Measurements from ENCODE around the gene ATP6V0A1.
A peak's percentile ranks its signal among the peaks of the same experiment; 100 is the strongest.
"Not testable (repeated sequence)": the region's sequence is repeated elsewhere in the genome, so short reads cannot be mapped to it uniquely, and the experiment has no call there.

Gene ATP6V0A1

GRCh38 chr17:42537156-42537805 lies 78.6 kb downstream of the ATP6V0A1 start:
- no peak for DNase-seq (ENCODE audit: low read depth in 2 of 3, low spot score in 2 of 3)

- no peak for DNase-seq (ENCODE audit: low read depth in 2 of 3, low spot score in 2 of 3)
Measured at GRCh38 chr17:42537826-42538451, 79.3 kb downstream of the ATP6V0A1 start.

- DNase-seq (ENCODE audit: low read depth in 2 of 3, low spot score in 2 of 3), result no peak
Measured at GRCh38 chr17:42538482-42538881, 79.8 kb downstream of the ATP6V0A1 start.

- not testable (repeated sequence) for DNase-seq (ENCODE audit: low read depth in 2 of 3, low spot score in 2 of 3)
Measured at GRCh38 chr17:42540558-42540957, 81.9 kb downstream of the ATP6V0A1 start.

- no peak for DNase-seq (ENCODE audit: low read depth in 2 of 3, low spot score in 2 of 3)
Measured at GRCh38 chr17:42541041-42541833, 82.6 kb downstream of the ATP6V0A1 start.

- no peak for DNase-seq (ENCODE audit: low read depth in 2 of 3, low spot score in 2 of 3)
Measured at GRCh38 chr17:42543190-42544079, 84.8 kb downstream of the ATP6V0A1 start.

GRCh38 chr17:42544874-42545283 lies 86.2 kb downstream of the ATP6V0A1 start:
- no peak for DNase-seq (ENCODE audit: low read depth in 2 of 3, low spot score in 2 of 3)

- DNase-seq (ENCODE audit: low read depth in 2 of 3, low spot score in 2 of 3), result not testable (repeated sequence)
Measured at GRCh38 chr17:42545755-42546505, 87.3 kb downstream of the ATP6V0A1 start.

GRCh38 chr17:42547001-42547461 lies 88.4 kb downstream of the ATP6V0A1 start:
- DNase-seq (ENCODE audit: low read depth in 2 of 3, low spot score in 2 of 3), result no peak

- no peak for DNase-seq (ENCODE audit: low read depth in 2 of 3, low spot score in 2 of 3)
Measured at GRCh38 chr17:42547698-42548069, 89.0 kb downstream of the ATP6V0A1 start.

GRCh38 chr17:42548070-42548837 lies 89.6 kb downstream of the ATP6V0A1 start:
- no peak for DNase-seq (ENCODE audit: low read depth in 2 of 3, low spot score in 2 of 3)

GRCh38 chr17:42548993-42549755 lies 90.5 kb downstream of the ATP6V0A1 start:
- no peak for DNase-seq (ENCODE audit: low read depth in 2 of 3, low spot score in 2 of 3)

GRCh38 chr17:42552736-42553135 lies 94.1 kb downstream of the ATP6V0A1 start, which contains the start of gene HSD17B1:
TSS of gene HSD17B1 (plus strand) at chr17:42552923. CDS start at chr17:42552934, 11 bp downstream.
- DNase-seq (ENCODE audit: low read depth in 2 of 3, low spot score in 2 of 3), result not testable (repeated sequence)

- no peak for DNase-seq (ENCODE audit: low read depth in 2 of 3, low spot score in 2 of 3)
Measured at GRCh38 chr17:42553161-42553818, 94.6 kb downstream of the ATP6V0A1 start.

GRCh38 chr17:42553866-42554249 lies 95.2 kb downstream of the ATP6V0A1 start:
- DNase-seq (ENCODE audit: low read depth in 2 of 3, low spot score in 2 of 3), result no peak

- DNase-seq (ENCODE audit: low read depth in 2 of 3, low spot score in 2 of 3), result peak in 1 of 3 experiments; percentile 69
Measured at GRCh38 chr17:42554250-42555121, 95.8 kb downstream of the ATP6V0A1 start.

- DNase-seq (ENCODE audit: low read depth in 2 of 3, low spot score in 2 of 3), result no peak
Measured at GRCh38 chr17:42555122-42555622, 96.5 kb downstream of the ATP6V0A1 start.
